Activated effector memory CD4-positive, alpha-beta T cell treated with anti-CD3 and anti-CD28 coated beads, Interleukin-2, amount 50 U/mL, for 16 hours (primary cell): ENCODE measurements around the gene GPR4.
"Not testable (repeated sequence)": the region's sequence is repeated elsewhere in the genome, so short reads cannot be mapped to it uniquely, and the experiment has no call there.

Experiments used
- DNase-seq: peaks from one replicate; pipeline ENCODE4 v3.0.0-alpha.2; 2020

GPR4 gene

DNA sequence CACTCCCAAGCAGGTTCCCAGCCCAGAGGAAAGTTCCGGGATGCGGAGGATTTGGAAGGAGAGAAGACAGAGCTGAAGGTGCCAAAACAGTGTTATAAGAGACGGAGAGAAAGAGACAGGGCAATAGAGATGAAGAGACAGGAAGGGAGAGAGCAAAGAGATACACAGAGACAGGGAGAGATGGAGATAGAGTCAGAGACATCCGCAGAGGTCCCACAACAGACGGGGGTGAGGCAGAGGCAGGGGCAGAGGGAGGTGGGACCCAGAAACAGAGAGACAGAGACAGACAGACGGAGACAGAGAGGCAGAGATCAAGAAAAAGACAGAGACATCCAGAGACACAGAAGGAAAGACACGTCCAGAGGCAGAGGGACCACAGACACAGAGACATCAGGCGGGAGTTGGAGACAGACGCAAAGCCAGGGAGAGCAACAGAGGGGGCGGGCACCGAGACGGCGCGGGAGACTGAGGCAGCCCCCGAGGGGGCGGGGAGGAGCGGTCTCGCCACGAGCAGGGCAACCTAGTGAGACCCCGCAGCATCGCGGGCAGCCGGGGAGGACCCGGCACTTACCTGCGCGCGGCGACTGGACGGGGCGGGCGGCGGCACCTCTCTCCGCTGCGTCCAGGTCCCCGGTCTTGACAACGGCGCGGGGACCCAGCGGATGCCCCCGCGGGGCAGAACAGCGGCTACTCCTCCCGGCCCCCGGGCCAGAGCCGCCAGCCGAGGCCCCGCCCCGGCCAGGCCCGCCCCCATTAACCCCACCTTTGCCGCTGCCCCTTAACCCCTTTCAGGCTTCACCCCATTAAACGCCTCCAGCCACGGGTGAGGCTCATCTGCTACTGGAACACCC is at the start of gene GPR4:
GPR4 (minus strand) TSS at position 689 of the 851 bp plus-strand sequence. CDS start 10,346 bp downstream, outside the sequence.
- no peak for DNase-seq

DNA sequence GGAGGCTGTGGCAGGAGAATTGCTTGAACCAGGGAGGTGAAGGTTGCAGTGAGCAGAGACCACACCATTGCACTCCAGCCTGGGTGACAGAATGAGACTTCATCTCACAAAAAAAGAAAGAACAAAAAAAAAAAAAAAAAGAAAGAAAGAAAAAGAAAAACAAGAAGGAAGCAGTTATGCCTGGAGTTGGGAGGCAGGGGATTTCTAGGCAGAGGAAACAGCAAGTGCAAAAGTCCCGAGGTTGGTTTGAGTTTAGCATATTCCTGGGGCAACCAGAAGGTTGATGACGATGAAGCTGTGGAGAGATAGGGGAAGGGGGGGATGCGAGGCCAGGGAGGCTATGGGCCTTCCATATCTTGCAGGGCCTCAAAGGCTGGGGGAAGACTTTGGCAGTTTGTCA is 48.7 kb upstream of the GPR4 start:
- no peak for DNase-seq

DNA sequence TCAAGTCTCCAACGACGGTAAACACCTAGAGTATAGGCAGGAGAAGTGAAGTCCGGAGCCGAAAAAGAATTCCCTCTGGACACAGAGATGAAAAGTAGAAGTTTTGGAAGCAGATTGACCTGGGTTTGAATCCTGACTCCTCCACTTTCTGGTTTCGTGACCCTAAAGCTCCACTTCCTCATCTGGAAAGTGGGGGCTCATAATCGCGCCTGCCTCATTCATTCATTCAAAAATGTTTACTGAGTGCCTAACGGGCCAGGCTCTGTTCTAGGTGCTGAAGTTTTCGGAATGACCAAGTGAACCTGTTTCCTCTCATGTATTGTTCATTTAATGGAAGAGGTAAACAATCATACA is 44.3 kb upstream of the GPR4 start:
- no peak for DNase-seq

GRCh38 chr19:45645631-45646344 is 43.8 kb upstream of the GPR4 start:
- DNase-seq: peak; percentile 91

DNA sequence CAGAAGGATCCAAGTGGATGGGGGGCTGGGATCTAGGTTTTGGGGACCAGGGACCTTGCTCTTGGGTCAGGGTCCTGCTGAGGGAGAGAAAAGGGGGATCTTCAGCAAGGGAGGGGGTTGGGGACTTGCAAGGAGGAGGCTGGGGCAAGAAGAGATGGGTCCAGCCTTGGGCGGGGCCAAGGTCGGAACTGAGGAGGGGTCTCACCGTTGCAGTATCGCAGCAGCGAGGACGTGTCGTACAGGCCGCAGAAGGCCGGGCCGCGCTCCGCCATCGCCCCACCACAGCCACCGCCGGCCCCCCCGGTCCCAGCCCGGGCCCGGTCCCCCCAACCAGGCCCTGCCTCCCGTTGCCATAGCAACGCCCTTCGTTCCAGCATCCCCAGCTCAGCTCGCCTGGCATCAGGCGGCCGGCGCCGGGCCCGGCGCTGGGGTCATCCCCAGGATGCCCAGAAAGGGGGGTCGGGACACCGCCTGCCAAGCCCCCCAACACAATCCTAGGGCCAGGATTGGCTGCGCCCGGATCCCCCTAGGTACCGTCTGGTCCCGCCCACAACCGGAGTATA is 43.1 kb upstream of the GPR4 start:
- no peak for DNase-seq

DNA sequence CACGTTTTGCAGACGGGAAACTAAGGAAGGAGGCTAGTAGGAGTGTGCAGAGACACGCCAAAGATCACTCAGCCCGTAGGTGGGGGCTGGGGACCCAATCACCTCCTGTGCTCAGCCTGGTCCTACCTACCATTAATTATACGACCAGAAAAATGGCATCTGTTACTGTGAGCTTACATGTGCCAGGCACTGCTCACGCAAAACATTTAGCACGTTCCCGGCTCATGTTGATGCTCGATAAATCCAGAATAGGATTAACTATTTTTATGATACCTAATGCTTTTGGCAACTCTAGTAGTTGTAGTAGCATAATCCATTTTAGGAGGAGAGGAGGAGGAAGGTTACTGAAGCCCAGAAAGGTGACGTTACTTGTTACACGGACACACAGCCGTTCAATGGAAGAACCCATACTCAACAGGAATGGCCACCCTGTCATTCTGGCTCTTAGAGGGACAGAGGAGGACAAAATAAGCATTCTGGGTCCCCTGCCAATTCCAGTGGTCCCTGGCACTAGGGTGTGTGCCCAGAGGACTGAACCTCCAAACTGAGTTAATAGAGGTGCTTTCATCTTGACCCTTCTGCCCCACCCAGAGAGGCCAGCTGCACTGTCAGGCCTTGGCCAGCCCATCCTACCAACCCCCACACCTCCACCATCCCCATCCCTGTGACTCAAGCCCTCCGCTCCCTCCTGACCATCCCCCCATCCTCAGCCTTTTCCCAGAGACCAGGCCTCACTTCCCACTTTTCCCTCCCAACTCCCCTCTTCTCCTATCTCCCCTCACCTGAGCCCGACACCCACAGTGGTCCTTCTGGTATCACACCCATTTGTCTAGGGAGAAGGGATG is 42.1 kb upstream of the GPR4 start:
- no peak for DNase-seq

DNA sequence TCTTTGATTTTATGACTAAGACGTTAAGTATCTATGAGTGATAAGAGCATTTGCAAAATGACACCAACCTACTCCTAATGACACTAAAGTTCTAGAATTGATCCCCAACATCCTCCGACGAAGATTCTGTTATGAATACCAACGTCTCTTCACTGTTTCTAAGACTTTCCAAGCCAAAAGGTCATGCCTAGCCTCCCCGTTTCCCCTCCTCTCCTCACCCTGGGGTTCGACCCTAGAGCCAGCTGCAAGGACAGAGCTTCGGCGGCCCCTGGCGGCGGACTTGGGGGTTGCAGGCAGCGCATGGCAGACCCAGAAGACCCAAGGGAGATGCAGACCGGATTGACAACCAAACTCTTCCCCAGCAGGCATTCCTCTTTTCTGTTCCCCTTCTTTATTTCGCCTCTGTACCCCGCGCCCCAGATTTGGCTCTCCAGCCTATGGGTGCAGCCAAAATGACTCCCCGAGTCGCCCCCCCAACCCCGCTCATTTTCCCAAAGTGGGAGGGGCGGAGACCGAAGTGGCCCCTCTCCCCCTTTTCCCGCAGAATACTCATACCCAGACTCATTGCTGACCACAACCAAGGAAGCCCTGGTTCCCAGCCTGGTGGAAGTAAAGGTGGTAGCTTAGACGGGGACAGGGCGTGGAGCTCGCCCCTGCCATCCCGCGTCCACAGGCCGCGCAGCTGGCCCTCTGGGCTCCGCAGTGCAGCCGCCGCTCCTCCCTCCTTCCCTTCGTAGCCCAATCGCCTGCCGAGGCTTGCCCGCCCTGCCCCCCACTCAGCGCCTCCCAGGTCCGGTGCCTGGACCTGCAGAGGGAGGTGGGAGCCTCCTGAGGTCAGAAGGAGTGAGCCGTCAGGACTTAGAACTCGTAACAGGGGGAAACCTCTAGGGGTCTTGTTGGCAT is 41.3 kb upstream of the GPR4 start:
- peak; percentile 97 for DNase-seq

GRCh38 chr19:45641274-45642105 is 39.5 kb upstream of the GPR4 start:
- DNase-seq: peak; percentile 90

DNA sequence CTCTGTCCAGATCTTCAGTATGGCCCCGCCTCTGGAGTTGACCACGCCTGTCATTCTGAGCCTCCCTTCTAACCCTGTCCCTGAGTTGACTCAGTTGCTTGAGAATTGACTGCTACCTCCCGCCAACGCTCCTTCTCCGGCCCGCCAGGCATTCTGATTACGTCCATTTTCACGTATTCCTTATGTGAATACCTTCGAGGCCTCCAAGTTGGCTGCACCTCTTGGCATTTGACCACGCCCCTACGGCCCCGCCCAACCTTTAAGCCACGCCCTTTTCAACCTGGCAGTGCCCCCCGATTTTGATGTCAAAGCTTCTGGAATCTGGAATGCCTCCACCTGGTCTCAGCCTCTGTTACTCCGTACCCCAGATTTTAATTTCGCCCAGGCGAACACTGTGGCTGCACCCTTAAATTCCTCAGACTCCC is 38.8 kb upstream of the GPR4 start:
- DNase-seq: peak; percentile 77

DNA sequence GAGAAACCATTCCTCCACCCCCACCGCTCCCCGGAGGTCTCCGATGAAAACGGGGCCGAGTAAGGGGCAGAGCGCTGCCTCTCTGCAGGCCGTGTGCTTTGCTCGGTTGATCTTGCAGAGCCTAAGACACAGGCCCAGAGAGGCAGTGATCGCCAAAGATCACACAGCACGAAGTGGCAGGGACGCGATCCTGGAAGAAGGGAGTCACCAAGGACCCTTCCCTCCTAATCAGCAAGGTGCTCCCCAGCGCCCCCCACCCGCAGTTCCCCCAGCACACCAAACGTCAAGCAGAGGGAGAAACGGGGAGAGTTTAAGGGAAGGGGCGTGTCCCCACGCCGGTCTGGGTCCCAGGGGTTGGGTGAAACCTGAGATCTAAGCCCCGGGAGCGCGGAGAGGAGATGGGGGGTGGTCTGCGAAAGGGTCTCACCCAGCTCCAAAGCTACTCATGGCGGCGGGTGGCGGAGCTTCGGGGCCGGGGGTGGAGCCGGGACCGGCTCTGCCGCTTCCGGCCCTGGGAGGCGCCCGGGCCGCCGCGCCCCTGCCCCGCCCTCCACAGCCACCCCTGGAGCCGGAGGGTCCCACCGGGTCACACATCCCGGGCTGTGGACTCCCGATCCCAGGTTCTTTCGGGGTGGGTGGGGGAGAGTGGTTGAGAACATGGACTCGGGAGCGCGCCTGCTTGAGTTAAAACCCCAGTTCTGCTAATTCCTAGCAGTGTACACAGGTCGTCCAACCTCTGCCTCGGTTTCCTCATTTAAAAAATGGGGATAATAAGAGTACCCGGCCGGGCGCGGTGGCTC is 37.1 kb upstream of the GPR4 start, which contains the start of gene EML2:
EML2 (minus strand) TSS at position 468 of the 800 bp plus-strand sequence; CDS start at position 447, 21 bp downstream.
- DNase-seq: peak; percentile 88

DNA sequence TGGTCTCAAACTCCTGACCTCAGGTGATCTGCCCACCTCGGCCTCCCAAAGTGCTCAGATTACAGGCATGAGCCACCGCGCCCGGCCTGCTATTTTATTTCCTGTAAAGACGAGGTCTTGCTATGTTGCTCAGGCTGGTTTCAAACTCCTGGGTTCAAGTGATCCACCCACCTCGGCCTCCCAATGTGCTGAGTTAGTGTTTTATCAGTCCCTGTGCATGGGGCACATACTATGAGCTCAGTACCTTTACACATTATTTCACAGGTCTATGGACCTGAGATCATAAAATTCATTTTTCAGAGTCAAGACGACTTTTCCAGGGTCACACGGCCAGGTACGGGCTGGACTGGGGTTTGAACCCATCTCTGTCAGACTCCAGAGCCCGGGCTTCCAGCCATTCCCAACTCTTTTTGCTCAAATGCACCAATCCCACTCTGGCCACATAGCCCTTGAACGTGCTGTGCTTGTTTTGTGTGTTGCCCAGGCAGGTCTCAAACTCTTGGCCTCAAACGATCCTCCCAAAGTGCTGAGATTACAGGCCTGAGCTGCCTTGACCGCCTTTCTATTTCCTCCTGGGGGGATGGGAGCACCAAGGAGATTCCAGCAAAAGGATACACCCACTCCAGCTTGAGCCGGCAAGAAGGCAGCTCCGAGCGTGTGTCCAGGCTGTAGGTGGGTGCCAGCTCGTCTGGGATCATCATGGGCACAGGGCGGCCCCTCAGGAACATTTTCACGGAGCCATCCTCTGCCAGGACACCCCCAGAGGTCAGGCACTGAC is 36.1 kb upstream of the GPR4 start:
- DNase-seq: no peak

- DNase-seq: no peak
These were observed 34.9 kb upstream of the GPR4 start for GRCh38 chr19:45636902-45637301.

- no peak for DNase-seq
These were observed 34.3 kb upstream of the GPR4 start for GRCh38 chr19:45636275-45636674.

- DNase-seq: peak; percentile 82
These were observed 30.6 kb upstream of the GPR4 start for GRCh38 chr19:45632468-45633196.

- DNase-seq: no peak
These were observed 28.5 kb upstream of the GPR4 start for GRCh38 chr19:45630463-45630862.

GRCh38 chr19:45629704-45630103 is 27.7 kb upstream of the GPR4 start:
- DNase-seq: no peak

DNA sequence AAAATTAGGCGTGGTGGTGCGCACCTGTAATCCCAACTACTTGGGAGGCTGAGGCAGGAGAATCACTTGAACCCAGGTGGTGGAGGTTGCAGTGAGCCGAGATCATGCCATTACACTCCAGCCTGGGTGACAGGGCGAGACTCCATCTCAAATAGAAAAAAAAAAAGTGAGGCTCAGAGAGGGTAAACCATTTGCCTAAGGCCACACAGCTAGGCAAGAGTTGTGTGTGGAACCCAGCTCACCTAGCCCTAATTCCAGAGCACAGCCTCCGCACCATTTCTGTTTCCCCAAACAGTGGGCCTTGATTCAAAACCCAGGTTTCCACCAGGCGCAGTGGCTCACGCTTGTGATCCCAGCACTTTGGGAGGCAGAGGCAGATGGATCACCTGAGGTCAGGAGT is 26.2 kb upstream of the GPR4 start:
- not testable (repeated sequence) for DNase-seq

DNA sequence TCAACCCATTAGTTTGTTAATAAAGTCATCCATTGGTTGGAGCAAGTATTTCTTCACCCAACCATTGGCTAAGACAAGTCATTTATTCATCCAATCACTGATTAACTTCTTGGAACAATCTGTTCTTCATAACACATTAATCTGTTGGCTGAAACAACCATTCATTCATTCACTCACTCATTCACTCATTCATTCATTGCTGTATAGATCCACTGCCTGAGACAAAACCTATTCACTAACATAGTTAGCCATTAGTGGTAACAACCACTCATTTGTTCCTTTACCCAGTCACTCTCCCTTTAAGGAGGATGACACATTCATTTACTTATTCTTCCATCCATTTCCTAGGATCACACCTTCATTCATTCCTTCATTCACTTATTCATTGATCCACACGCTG is 22.0 kb upstream of the GPR4 start:
- no peak for DNase-seq
